ENCODE measurements around the gene CLDN10. TPM values are rescaled to one million over a fixed set of nuclear protein-coding genes. Genes with fewer than 3 reads are reported as not detected.

CLDN10 gene
- total RNA-seq, 1 experiment from 2014 or later: not detected

GRCh38 chr13:95614641-95615245, 62.2 kb downstream of the CLDN10 start:
- BruUV-seq (replicated peaks): no TSS peak
- H3K4me2 ChIP-seq (ENCODE audit: low read length): no peak overlapping the region
- no peaks in the 10 kb centered on the region for H3K4me1 ChIP-seq (ENCODE audit: insufficient read depth, low read length)
- ChIA-PET CTCF (no interaction called here), POLR2A (ENCODE audit: unreplicated experiment) (no interaction called here)
- no peaks in the 10 kb centered on the region for H3K36me3 ChIP-seq (ENCODE audit: low read depth, low read length)
- H3K4me3 ChIP-seq (ENCODE audit: low read length): no peak overlapping the region
- H4K20me1 ChIP-seq (ENCODE audit: low read length): no peaks in the 10 kb centered on the region
- H3K9me3 ChIP-seq (ENCODE audit: low read length): no peaks in the 10 kb centered on the region
- no peak overlapping the region for H2AFZ ChIP-seq (ENCODE audit: low read length)
- H3K79me2 ChIP-seq (ENCODE audit: low read length): no peaks in the 10 kb centered on the region
- H3K9ac ChIP-seq (ENCODE audit: low read length): no peak overlapping the region
- H3K27me3 ChIP-seq (ENCODE audit: low read length): no peaks in the 10 kb centered on the region
- H3K27ac ChIP-seq (ENCODE audit: low read length): no peak overlapping the region
- ATAC-seq: no peak
- intact Hi-C loops (cut with micrococcal nuclease): no loop called here
- no peaks in the 10 kb centered on the region for H3F3A ChIP-seq (ENCODE audit: low read length, unreplicated experiment)
- H3K9me2 ChIP-seq (replicated peaks; ENCODE audit: low read length): no peaks in the 10 kb centered on the region
- TF ChIP-seq EZH2phosphoT487 (IDR thresholded peaks at IDR 0.05; ENCODE audit: borderline replicate concordance, low read length) (no peak), CTCF (conservative IDR thresholded peaks at IDR 0.05; ENCODE audit: low read depth, low read length) (no peak), EZH2 (IDR thresholded peaks at IDR 0.05; ENCODE audit: low read length, unreplicated experiment) (no peak)
- peak; percentile 5 for DNase-seq

DNA sequence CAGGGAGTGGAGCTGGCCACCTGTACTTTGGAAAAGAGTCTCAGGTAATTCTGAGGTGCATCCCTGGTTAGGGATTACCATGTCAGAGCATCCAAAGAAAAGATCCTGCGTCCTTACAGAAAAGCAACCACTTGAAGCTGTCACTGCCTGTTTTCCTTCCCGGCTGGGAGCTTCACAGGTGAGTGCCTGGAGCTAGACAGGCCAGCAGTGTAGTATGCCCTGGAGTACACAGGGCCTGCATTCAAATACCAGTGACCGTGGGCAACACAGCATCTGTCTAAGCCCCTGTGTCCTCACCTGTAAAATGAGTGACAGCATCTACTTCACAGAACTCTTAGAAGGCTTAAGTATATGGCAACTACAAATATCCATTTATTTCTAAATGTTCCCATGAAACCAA, 63.0 kb downstream of the CLDN10 start:
- ChIA-PET CTCF (no interaction called here), POLR2A (ENCODE audit: unreplicated experiment) (no interaction called here)
- H4K20me1 ChIP-seq (ENCODE audit: low read length): no peaks in the 10 kb centered on the region
- no peak overlapping the region for H3K27ac ChIP-seq (ENCODE audit: low read length)
- no peak overlapping the region for H2AFZ ChIP-seq (ENCODE audit: low read length)
- H3K36me3 ChIP-seq (ENCODE audit: low read depth, low read length): no peaks in the 10 kb centered on the region
- H3K9me3 ChIP-seq (ENCODE audit: low read length): no peaks in the 10 kb centered on the region
- H3K9me2 ChIP-seq (replicated peaks; ENCODE audit: low read length): no peaks in the 10 kb centered on the region
- H3K9ac ChIP-seq (ENCODE audit: low read length): no peak overlapping the region
- no peaks in the 10 kb centered on the region for H3F3A ChIP-seq (ENCODE audit: low read length, unreplicated experiment)
- ATAC-seq (no peak), DNase-seq (no peak)
- no peaks in the 10 kb centered on the region for H3K79me2 ChIP-seq (ENCODE audit: low read length)
- intact Hi-C loops (cut with micrococcal nuclease): no loop called here
- H3K4me2 ChIP-seq (ENCODE audit: low read length): no peak overlapping the region
- H3K27me3 ChIP-seq (ENCODE audit: low read length): no peaks in the 10 kb centered on the region
- H3K4me1 ChIP-seq (ENCODE audit: insufficient read depth, low read length): no peaks in the 10 kb centered on the region
- H3K4me3 ChIP-seq (ENCODE audit: low read length): no peak overlapping the region
- no peak for TF ChIP-seq EZH2phosphoT487 (IDR thresholded peaks at IDR 0.05; ENCODE audit: borderline replicate concordance, low read length)
- BruUV-seq (replicated peaks): no TSS peak

DNA sequence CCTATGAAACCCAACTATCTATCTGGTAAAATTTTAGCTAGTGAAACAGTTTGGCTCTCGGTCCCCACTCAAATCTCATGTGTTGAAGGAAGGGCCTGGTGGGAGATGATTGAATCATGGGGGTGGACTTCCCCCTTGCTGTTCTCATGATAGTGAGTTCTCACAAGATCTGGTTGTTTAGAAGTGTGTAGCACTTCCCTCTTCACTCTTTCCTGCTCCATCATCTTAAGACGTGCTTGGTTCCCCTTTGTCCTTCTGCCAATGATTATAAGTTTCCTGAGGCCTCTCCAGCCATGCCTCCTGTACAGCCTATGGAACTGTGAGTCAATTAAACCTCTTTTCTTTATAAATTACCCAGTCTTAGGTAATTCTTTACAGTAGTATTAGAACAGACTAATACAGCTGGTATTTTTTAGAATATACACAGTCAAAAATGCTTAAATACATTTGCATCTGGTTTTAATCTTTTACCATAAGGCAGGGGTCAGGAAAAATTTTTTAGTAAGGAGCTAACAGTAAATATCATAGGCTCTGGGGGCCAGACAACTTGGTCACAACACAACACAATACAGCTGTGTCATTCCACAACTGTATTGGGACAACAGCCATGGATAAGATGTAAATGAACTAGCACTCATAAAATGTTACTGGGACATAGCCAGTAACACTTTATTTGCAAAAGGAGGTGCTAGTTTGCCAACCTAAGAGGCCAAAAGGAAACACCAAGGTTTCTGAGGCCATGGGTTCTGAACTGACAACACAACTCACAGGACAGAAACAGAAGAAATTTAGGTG, 67.7 kb downstream of the CLDN10 start:
- H2AFZ ChIP-seq (ENCODE audit: low read length): no peak overlapping the region
- H3K27ac ChIP-seq (ENCODE audit: low read length): no peak overlapping the region
- intact Hi-C loops (cut with micrococcal nuclease): loop anchor here (5.0 to 10.0 kb wide), 2 partner anchors 85 to 362 kb away; no protein-coding TSS in a partner anchor
- ChIA-PET POLR2A (ENCODE audit: unreplicated experiment) (interaction anchor here (0.5 to 0.6 kb wide), 2 partner anchors 67 to 104 kb away, joined by 3 read pairs; no protein-coding TSS in a partner anchor), CTCF (no interaction called here)
- no peaks in the 10 kb centered on the region for H4K20me1 ChIP-seq (ENCODE audit: low read length)
- no peaks in the 10 kb centered on the region for H3F3A ChIP-seq (ENCODE audit: low read length, unreplicated experiment)
- no peaks in the 10 kb centered on the region for H3K9me3 ChIP-seq (ENCODE audit: low read length)
- DNase-seq (no peak), ATAC-seq (peak; percentile 24; the same call in 1 of the 2 replicates)
- no peak for TF ChIP-seq EZH2 (IDR thresholded peaks at IDR 0.05; ENCODE audit: low read length, unreplicated experiment)
- no peak for TF ChIP-seq EZH2phosphoT487 (IDR thresholded peaks at IDR 0.05; ENCODE audit: borderline replicate concordance, low read length)
- TF ChIP-seq CTCF (conservative IDR thresholded peaks at IDR 0.05; ENCODE audit: low read depth, low read length): no peak
- H3K4me2 ChIP-seq (ENCODE audit: low read length): no peak overlapping the region
- no peaks in the 10 kb centered on the region for H3K79me2 ChIP-seq (ENCODE audit: low read length)
- H3K9me2 ChIP-seq (replicated peaks; ENCODE audit: low read length): no peaks in the 10 kb centered on the region
- H3K4me1 ChIP-seq (ENCODE audit: insufficient read depth, low read length): no peaks in the 10 kb centered on the region
- no peaks in the 10 kb centered on the region for H3K36me3 ChIP-seq (ENCODE audit: low read depth, low read length)
- H3K4me3 ChIP-seq (ENCODE audit: low read length): no peak overlapping the region
- no TSS peak for BruUV-seq (replicated peaks)
- no peaks in the 10 kb centered on the region for H3K27me3 ChIP-seq (ENCODE audit: low read length)
- H3K9ac ChIP-seq (ENCODE audit: low read length): no peak overlapping the region

Data from PC-3 (cell line).